Globus pallidus (tissue), 1 donor: Measurements from ENCODE around the gene YWHAB.
"Not testable (repeated sequence)": the region's sequence is repeated elsewhere in the genome, so short reads cannot be mapped to it uniquely, and the experiment has no call there.

Experiments used
- DNase-seq: peaks from one replicate; pipeline ENCODE4 v3.0.0-alpha.2; 2015; ENCODE audit warnings: low spot score

The YWHAB gene

DNA sequence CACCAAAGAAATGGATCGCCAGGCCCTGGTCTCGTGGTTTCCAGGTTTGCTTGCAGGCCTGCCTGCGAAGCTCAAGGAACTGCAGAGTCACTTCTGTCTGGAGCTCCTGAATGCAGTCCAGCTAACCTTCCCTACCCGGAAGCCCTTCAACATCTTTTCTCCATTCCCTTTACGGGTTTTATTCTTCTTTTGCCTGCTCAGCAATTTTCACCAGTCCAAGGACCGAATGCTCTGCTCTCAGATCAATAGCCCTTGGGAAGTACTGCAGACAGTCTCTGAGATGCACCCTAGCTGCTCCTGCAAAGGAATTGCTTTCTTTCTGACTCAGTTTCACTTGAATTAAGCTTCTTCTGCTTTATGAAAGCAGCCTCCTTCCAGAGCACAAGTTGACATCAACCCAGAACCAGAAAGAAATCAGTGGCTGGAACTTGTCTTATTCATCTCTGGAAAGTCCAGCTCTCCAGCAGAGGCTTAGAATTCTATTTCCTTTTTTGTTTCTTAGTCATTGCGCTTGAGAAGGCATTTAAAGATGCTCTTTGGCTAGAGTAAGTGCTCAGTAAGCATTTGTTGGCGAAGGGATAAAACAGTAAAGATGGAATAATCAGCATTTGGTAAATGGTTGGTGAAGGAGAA lies 18.7 kb upstream of the YWHAB start:
- DNase-seq: no peak

DNA sequence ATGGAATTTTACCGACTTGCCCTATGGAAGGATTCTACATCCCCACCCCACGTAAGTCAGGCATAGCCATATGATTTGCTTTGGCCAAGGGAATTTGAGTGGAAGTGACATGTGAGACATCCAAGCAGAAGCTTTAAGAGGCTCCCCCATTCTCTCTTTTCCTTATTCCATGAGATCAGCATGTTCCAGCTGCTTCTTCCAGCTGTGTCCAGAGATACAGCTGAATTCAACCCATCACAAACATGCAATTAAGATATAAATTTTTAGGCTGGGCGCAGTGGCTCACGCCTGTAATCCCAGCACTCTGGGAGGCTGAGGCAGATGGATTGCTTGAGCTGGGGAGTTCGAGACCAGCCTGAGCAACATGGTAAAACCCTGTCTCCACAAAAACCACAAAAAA lies 16.0 kb upstream of the YWHAB start:
- DNase-seq: no peak

DNA sequence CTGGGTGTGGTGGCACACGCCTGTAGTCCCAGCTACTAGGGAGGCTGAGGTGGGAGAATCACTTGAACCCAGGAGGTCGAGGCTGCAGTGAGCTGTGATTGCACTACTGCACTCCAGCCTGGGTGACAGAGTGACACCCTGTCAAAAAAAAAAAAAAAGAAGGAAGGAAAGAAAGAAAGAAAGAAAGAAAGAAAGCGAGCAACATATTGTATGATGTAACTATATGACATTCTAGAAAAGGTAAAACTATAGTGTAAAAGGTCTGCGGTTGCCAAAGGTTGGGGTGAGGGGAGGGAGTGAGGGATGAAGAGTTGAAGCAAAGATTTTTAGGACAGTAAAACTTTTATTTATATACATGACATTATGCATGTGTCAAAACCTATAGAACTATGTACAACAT lies 3.1 kb upstream of the YWHAB start:
- not testable (repeated sequence) for DNase-seq

DNA sequence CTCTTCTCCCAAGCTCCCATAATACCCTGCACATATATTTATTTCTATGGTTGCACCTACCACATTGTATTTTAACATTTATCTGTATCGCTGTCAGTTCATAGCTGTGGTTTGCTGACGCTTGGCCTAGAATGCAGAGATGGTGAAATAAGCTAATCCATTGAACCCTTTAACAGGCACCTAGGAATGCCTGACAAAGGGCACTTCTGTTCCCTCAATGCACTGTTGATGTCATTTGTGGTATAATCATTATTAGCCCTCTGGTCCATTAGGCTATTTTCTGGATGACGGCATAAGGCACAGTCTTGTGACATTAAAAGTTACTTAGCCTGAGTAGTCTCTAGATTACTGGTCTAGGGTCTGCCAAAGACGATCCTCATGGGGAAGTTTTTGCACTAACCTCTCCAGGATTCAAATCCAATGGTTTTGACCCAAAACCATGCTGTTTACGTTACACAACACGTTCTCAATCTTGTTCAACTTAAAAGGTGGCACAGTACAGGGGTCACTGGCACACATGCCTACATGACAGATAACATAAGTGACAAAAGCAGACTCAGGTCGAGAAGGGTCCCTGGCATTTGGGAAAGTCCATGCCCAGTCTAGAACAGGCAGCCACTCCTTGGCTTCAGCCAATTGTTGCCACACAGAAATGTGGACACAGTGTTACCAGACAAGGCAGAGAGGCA lies 2.1 kb upstream of the YWHAB start:
- no peak for DNase-seq

DNA sequence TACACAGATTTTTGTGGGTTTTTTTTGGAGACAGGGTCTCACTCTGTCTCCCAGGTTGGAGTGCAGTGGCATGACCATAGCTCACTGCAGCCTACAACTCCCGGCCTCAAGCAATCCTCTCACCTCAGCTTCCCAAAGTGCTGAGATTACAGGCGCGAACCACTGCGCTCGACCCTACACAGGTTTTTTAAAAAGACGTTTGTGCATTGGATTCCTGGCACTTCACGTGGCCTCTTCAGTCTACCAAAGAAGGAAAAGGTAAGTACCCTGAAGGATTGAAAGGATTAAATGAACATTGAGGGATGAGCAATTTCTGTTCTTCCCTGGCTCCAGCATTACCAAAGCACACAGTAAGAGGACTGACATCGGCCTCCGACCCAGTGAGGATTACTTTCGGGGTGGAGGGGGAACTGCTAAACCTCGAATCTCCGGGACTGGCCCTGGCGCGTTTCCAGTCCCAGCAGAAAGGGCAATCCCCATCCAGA lies 556 bp upstream of the YWHAB start:
- no peak for DNase-seq

DNA sequence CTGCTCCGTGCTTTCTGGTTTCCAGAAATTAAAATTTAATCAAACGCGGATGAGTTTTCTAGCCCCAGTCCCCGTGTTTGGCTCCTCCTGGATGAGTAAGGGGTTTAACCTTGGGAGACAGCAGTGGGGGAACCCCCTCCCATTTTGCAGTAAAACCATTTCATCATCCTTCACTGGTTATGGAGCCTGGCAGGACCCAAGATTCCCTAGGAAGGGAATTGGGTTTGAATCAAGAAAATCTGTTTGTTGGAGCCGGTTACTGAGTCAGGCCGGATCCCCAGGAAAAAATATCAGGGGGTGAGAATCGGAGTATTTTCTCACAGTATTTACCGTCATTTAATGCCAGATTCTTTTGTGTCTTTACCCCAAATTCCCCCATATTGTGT lies 754 bp downstream of the YWHAB start:
- no peak for DNase-seq

DNA sequence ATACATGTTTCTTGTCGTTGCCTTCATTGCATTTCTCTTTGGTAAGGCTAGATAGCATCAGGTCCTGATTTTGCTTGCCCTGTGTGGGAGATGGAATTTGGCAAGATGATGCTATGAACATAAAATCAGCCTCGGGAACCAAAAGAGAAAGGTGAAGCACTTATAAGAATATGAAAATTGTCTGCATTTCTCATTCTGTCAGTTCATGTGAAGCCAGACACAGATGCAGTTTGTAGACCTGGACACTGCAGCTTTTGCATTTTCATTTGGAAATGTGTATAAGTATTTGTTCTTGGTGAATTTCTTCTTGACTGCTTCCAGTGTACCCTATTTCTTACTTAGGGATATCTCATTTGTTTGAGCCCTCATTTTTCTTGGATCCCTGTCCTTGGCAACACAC lies 1.3 kb downstream of the YWHAB start:
- no peak for DNase-seq

DNA sequence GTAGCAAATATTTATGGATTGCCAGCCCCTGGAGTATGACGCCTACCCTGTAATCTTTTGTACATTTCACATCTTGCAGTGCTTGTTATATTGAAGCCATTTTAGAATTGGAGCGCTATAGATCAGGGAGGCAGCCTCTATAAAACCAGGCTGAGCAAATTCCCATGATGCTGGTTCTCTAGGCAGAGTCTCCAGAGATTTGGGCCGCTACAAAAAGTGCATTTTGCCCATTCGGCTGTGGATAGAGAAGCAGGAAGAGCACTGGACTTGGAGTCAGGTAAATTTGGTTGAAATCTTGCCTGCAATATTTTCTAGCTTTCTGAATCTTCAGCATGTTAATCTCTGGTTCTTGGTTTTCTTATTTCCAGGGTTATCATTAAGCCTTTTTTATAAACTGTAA lies 2.0 kb downstream of the YWHAB start:
- DNase-seq: no peak

DNA sequence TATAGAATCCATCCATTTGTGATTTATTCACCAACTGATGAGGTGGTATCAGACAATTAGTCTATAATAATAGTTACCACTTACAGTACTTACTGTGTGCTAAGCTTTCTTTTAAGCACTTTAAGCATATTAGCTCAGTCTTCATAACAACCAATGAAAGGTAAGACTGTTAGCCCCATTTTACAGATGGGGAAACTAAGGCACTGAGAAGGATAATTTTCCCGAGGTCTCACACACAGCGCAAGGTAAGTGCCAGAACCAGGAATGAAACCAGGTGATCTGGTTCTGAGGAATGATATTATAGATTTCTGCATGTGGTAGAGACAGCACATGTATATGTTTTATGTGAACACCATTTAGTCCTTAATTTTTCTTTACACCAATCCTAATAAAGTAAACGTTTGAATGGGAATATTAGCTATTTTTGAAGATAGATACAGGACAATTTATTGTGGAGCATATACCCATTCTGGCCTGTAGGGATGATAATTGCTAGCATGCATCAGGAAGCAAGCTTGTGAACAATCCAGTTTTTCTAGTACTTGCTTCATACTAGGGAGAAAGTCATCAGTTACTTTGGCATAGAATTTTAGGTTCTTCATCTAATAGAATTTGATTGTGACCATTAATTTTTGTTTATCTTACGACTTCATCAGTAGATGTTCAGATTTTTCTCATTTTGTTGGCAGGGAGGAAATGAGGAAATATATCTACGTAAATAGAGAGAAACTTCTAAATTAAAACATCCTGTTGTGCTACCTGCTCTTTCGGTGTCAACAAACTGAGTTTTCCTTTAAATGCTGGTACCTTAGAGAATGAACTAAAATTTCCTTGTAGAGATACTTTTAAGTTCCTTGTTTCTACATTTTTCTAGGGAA lies 3.0 kb downstream of the YWHAB start:
- no peak for DNase-seq

DNA sequence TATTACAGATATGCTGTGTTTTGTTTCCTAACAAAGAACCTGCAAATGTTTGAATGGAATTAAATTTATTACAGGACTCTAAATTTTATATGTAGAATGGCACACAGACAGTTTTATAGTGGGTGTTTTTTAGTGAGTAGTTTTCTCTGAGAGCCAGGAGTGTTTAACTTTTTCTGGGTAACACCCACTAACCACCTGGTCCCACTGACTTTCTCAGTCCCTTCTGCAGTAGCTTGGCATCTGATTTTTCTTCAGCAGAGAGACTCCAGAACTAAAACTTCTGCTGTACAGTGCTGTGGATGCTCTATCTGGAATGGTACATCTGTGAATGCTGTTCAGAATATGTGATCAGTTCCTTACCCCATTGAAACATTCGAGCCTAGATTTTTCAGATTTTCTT lies 6.3 kb downstream of the YWHAB start:
- no peak for DNase-seq

DNA sequence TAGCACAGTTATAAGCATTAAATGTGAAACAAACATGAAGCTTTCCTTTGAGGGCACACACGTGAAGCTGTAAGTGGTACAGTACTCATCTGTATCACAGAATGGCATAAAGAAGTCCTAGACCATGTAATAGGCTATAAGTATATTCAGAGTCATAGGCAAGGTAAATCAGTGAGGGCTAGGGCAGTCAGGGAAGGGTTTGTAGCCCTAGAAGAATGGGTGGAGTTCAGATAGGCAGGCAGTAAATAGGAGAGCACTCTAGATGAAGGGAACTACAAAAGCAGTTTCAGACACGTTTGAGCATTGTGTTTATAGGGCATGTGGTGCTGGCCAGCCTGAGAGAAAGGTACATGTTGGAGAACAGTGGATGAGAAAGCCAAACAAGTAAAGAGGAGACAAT lies 9.5 kb downstream of the YWHAB start:
- DNase-seq: no peak

DNA sequence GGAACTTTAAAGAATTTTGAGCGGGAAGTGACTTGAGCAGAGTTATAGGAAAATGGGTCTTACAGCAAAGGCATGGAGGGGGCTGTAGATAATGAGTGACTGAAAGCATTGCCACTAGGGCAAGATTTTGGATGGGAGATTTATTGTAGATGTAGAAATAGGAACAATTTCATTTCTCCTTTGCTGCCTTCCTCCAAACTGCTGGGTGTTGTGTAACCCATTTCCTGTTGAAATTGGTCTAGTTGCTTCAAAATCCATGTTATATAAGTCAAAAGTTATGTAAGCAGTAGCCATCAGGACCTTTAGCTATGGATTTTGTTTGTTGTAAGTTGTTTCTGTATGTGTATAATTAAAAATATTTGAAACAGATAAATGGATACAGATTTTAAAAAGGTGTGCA lies 11.1 kb downstream of the YWHAB start:
- DNase-seq: no peak

DNA sequence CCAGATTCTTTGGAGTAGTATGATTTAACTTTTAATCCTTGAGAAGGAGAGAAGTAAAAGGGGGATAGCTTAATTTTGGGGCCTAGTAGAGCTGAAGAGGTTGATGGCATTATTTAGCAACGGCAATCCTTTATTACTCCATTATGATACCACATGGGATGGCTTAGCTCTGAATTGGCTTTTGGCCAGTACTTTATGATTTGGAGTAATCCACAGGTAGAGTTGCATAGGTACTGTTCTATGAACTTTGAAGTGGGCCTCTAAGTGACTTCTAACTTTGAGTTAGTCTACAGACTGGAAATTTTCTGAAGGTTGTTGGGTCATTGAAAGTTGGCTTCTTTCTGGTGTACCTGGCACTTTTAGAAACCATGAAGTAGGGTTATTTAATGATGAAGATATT lies 11.6 kb downstream of the YWHAB start:
- no peak for DNase-seq

DNA sequence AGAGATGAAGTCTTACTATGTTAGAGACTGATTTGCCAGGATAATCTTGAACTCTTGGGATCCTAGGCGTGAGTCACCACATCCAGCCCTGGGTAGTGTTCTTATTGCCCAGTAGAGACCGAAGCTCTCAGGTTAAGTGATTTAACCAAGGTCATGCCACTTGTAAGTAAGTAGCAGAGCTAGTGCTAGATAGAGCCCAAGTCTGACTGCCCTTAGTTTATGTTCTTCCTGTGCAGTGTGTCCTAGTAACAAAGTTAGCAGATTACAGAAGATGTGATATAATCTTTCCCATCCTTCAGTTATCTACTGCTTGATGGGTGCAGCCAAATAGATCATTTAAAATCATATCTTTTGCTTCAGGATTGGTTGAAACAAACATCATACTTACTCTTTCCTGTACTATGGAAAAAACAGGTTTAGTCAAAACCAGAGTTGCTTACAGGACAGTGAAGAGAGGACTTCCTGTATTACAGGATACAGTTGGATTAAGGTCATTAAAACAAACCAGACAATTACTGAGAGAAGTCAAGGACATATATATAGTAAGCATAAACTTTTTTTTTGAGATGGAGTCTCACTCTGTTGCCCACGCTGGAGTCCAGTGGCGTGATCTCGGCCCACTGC lies 14.8 kb downstream of the YWHAB start:
- no peak for DNase-seq

DNA sequence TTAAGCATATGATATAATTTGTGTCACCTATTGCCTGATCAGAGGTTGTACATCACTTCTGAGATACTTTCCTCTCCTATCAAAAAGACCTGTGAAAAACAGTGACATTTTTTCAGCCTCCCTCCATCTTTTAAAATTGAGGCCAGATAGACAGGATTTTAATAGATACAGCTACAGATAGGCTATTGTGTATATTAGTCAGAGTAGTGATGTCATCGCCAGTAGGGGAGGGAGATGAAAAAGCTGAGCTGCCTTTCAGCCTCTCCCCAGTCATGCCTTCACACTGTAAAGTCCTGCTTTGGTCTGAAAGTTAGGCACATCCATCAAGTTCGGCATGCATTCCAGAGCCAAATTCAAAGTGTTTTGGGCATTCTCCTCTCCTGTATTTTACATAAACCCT lies 16.5 kb downstream of the YWHAB start:
- DNase-seq: peak; percentile 90

DNA sequence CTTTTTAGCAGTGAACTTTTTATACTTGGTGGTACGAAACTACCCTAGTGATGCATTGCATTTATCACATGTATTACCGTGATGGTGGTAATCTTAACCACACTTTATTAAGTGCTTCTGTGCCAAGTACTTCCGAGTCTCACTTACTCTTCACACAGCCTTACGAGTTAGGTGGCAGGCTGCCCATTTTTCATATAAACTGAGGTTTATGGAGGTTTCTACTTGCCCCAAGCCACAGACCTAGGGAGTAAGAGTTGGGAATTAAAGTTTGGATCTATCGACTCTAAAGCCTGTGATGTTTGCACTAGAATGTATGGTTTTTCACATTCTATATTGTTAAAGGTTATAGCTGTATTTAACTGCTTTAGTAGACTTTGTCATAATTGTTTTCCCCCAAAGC lies 18.9 kb downstream of the YWHAB start:
- no peak for DNase-seq

DNA sequence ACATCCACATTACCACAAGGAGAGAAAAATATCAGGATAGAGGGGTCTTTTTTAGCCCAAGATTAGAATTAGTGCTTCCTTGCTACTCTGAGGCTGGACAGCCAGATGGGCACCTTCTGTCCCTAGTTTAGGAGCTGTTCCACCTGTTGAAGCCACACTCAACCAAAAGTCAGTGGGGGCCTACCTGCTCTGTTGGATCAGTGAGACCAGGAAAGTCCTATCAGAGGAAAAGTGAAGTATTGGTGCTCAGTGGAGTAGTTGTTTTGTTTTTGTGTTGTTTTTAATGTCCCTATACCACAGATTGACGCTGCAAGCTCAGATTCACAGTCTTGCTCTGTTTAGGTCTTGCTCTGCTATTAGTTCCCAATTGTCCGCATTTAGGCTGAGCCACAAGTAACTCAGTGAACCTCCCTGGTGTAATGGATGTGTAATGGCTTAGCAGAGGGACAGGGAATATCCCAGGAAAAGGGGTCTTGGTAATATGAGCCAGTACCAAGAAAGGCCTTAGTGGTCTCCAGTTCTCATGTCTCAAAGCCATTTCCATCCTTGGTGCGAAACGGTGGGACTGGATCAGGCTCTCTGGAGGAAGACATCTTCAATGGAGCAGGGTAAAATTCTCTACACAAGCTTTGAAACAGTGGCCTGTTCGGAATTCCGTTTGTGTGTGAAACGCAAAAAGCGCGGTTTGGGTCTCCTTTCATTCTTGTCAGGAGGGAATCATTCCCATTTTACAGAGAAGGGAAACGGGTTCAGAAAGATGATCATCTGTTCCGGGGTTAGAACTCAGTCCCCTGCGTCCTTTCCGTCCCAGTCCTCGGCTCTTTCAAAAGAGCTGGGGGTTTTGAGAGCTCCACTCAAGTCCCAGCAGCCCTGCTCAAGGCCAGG lies 23.7 kb downstream of the YWHAB start:
- DNase-seq: no peak

DNA sequence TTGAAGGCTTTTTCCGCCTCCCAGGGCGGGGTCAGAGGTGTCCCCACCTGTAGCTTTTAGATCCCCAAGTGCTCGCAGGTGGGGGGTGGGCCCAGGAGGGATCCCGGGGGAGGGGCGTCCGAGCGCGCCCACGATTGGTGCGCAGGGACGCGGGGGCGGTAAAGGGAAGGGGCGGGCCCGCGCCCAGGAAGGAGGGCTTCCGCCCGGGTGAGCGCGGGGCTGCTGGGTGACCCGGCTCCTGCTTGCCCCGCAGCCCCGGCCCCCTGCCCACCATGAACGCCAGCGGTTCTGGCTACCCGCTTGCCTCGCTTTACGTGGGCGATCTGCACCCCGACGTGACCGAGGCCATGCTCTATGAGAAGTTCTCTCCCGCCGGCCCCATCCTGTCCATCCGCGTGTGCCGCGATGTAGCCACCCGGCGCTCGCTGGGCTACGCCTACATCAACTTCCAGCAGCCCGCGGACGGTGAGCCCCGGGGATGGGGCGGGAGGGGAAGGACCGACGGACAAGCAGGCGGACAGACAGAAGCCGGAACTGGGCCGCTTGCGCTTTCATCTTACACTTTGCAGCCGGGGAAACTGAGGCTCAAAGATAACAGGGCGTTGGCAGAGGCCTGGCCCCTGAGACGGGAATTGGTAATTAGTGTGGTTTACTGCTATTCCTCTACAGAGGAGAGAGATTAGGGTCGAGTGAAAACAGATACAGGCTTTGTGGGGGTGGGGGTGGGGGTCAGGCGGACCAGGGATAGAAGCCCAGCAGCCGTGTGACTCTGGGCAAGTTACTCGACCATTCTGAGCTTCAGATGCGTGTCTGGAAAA lies 24.6 kb downstream of the YWHAB start, which contains the start of gene PABPC1L:
Gene PABPC1L (plus strand): TSS at position 189 of the 818 bp plus-strand sequence. CDS start 84 bp downstream, at position 273.
- no peak for DNase-seq

DNA sequence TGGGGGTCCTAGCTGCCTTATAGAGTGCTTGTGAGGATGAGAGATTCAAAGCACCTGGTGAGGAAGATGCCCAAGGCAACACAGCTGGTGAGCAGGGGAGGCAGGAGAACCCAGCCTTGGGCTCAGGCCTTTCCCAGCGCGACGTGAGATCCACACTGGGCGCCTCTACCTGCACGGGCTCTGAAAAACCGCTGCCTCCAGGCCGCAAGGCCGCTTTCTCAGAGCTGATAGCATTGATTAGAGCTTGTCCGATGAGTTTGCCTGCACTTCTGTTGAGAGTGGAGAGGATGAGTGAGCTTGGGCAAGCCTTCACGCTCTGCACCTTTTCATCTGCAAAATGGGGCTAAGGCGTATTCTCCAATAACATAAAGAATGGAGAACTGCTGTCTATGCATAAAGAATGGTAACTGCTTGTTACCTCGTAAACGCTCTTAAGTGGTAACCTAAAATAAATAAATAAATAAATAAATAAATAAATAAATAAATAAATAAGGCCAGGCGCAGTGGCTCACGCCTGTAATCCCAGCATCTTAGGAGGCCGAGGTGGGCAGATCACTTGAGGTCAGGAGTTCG lies 25.3 kb downstream of the YWHAB start:
- DNase-seq: no peak

DNA sequence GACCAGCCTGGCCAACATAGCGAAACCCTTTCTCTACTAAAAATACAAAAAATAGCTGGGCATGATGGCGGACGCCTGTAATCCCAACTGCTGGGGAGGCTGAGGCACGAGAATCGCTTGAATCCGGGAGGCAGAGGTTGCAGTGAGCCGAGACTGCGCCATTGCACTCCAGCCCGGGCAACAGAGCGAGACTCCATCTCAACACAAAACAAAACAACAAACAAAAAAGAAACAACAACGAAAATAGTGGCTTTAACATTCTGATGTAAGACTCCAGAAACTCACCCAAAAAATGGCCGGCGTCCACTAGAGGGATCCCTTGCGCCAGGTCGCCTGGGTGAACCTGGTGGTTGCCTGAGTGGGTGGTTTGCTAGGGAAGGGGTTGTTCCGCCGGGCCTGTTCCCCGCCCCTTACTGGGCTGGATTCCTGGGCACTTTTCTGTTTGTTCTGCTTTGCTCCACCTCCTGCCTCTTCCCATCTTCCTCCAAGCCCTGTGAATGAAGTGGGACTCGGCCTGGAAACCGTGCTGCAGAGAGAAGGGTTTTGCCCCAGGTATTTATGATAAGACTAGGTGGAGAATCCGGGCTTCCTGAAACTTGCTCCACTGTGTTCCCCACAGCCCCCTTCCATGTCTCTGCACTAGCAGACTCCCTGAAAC lies 25.9 kb downstream of the YWHAB start:
- no peak for DNase-seq
